DOHH2 (cell line): ENCODE results near the gene DCK.

Source experiments
- H3F3A ChIP-seq: fragments of 200-600 bp; sonication (generic), shearing (Covaris generic); 2 replicates; pipeline ENCODE4 v1.6.0; 2016; ENCODE audit warnings: antibody characterized with exemption, mild to moderate bottlenecking; ENCODE audit not compliant: control insufficient read depth, insufficient read depth
- H3K27ac ChIP-seq: fragments of 200-600 bp; sonication (generic); 2 replicates; pipeline ENCODE4 v1.5.1; 2014; ENCODE audit warnings: low read depth, mild to moderate bottlenecking, low read length, moderate library complexity
- H3K27me3 ChIP-seq: fragments of 200-600 bp; sonication (generic); 2 replicates; pipeline ENCODE4 v1.6.1; 2014; ENCODE audit warnings: mild to moderate bottlenecking, low read length, mixed read lengths; ENCODE audit not compliant: control insufficient read depth
- H3K36me3 ChIP-seq: fragments of 200-600 bp; sonication (generic); 2 replicates; pipeline ENCODE4 v1.6.1; 2014; ENCODE audit warnings: mild to moderate bottlenecking, low read length, moderate library complexity, mixed read lengths; ENCODE audit not compliant: control insufficient read depth
- H3K4me1 ChIP-seq: fragments of 200-600 bp; sonication (generic); 2 replicates; pipeline ENCODE4 v1.6.1; 2014; ENCODE audit warnings: mild to moderate bottlenecking, low read length, mixed read lengths; ENCODE audit not compliant: control insufficient read depth
- H3K4me2 ChIP-seq: fragments of 200-600 bp; sonication (generic); 2 replicates; pipeline ENCODE4 v1.6.0; 2014; ENCODE audit warnings: mild to moderate bottlenecking, low read length, moderate library complexity
- H3K4me3 ChIP-seq: fragments of 200-600 bp; sonication (generic); 2 replicates; pipeline ENCODE4 v1.5.1; 2014; ENCODE audit warnings: mild to moderate bottlenecking, low read length, mixed read lengths
- H3K79me2 ChIP-seq: fragments of 200-600 bp; sonication (generic); 2 replicates; pipeline ENCODE4 v1.6.1; 2014; ENCODE audit warnings: mild to moderate bottlenecking, low read length, mixed read lengths; ENCODE audit not compliant: control insufficient read depth
- H3K9me2 ChIP-seq: fragments of 200-600 bp; sonication (generic); replicated peaks from 2 replicates; pipeline ENCODE4 v1.6.1; 2014; ENCODE audit warnings: mild to moderate bottlenecking, low read length, mixed read lengths; ENCODE audit not compliant: control insufficient read depth
- H3K9me3 ChIP-seq: fragments of 200-600 bp; sonication (generic); 2 replicates; pipeline ENCODE4 v1.6.1; 2014; ENCODE audit warnings: antibody characterized with exemption, low read length, mixed read lengths; ENCODE audit not compliant: control insufficient read depth, insufficient read depth
- H4K20me1 ChIP-seq: fragments of 200-600 bp; sonication (generic); 2 replicates; pipeline ENCODE4 v1.6.0; 2014; ENCODE audit warnings: low read depth, mild to moderate bottlenecking, antibody characterized with exemption, low read length, moderate library complexity; ENCODE audit not compliant: control insufficient read depth, insufficient read depth
- EZH2phosphoT487 ChIP-seq: fragments of 200-600 bp; sonication (generic); IDR thresholded peaks from 2 replicates; pipeline ENCODE4 v1.6.1; 2017; ENCODE audit warnings: borderline replicate concordance, mild to moderate bottlenecking, antibody characterized with exemption, low read length, moderate library complexity, mixed read lengths
- TF ChIP-seq, protein P1 (sequence below): fragments of 200-600 bp; sonication (generic); IDR thresholded peaks from one replicate; pipeline ENCODE4 v1.5.1; 2014; ENCODE audit warnings: antibody characterized with exemption, mild to moderate bottlenecking, low read depth, low read length; ENCODE audit not compliant: poor library complexity, severe bottlenecking

DCK gene

DNA sequence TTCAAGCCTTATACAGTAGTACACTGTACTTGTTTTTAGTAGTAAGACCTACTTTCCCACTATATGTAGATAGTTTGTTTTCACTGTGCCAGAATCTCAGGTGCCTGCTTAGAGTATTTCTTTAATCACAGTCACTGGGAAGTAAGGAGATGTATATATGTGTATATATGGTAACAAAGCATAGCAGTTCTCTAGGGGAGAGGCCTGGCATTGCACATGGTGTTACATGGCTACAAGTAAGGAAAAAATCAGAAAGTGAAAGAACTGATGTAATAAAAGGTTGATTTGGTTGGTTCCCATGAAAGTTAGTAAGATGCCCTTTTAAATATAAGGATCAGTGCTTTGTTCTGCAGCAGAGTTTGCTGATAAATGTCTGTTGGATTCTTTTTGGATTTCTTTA is 9.3 kb upstream of the DCK start:
- Histone ChIP-seq H3K36me3 (peaks cover 8% of the 10 kb centered on the region), H3K4me2 (no peak overlapping the region), H3K27me3 (no peaks in the 10 kb centered on the region), H3K9me2 (no peaks in the 10 kb centered on the region), H3K4me3 (no peak overlapping the region), H3K79me2 (no peaks in the 10 kb centered on the region), H4K20me1 (no peaks in the 10 kb centered on the region), H3F3A (no peaks in the 10 kb centered on the region), H3K27ac (no peak overlapping the region), H3K9me3 (no peaks in the 10 kb centered on the region), H3K4me1 (peaks cover 17% of the 10 kb centered on the region)
- TF ChIP-seq EZH2phosphoT487 = no peak
- TF ChIP-seq, protein P1, sequence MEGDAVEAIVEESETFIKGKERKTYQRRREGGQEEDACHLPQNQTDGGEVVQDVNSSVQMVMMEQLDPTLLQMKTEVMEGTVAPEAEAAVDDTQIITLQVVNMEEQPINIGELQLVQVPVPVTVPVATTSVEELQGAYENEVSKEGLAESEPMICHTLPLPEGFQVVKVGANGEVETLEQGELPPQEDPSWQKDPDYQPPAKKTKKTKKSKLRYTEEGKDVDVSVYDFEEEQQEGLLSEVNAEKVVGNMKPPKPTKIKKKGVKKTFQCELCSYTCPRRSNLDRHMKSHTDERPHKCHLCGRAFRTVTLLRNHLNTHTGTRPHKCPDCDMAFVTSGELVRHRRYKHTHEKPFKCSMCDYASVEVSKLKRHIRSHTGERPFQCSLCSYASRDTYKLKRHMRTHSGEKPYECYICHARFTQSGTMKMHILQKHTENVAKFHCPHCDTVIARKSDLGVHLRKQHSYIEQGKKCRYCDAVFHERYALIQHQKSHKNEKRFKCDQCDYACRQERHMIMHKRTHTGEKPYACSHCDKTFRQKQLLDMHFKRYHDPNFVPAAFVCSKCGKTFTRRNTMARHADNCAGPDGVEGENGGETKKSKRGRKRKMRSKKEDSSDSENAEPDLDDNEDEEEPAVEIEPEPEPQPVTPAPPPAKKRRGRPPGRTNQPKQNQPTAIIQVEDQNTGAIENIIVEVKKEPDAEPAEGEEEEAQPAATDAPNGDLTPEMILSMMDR = no peak

- Histone ChIP-seq H4K20me1 (no peaks in the 10 kb centered on the region), H3K9me3 (no peaks in the 10 kb centered on the region), H3F3A (peaks cover 1% of the 10 kb centered on the region; the same call in 1 of the 2 replicates), H3K27me3 (no peaks in the 10 kb centered on the region), H3K79me2 (no peaks in the 10 kb centered on the region), H3K36me3 (peaks cover 4% of the 10 kb centered on the region; the same call in 1 of the 2 replicates), H3K4me3 (no peak overlapping the region), H3K27ac (no peak overlapping the region), H3K9me2 (no peaks in the 10 kb centered on the region), H3K4me2 (no peak overlapping the region), H3K4me1 (peaks cover 12% of the 10 kb centered on the region)
- no peak for TF ChIP-seq EZH2phosphoT487
These were observed 8.9 kb upstream of the DCK start for GRCh38 chr4:70984589-70984988.

GRCh38 chr4:70991596-70991995 is 1.9 kb upstream of the DCK start:
- peak overlapping the region; percentile 65 for H3K4me2 ChIP-seq
- peaks cover 31% of the 10 kb centered on the region for H3K36me3 ChIP-seq
- no peaks in the 10 kb centered on the region for H3K9me2 ChIP-seq
- H3K9me3 ChIP-seq = no peaks in the 10 kb centered on the region
- peaks cover 47% of the 10 kb centered on the region for H3K79me2 ChIP-seq
- no peak for TF ChIP-seq EZH2phosphoT487
- TF ChIP-seq, protein P1 = no peak
- H4K20me1 ChIP-seq = peaks cover 3% of the 10 kb centered on the region; the same call in 1 of the 2 replicates
- peaks cover 29% of the 10 kb centered on the region for H3K4me1 ChIP-seq
- H3K27me3 ChIP-seq = no peaks in the 10 kb centered on the region
- no peak overlapping the region for H3K27ac ChIP-seq
- no peak overlapping the region; the same call in 1 of the 2 replicates for H3K4me3 ChIP-seq
- H3F3A ChIP-seq = peaks cover 27% of the 10 kb centered on the region

- Histone ChIP-seq H3K4me2 (peak overlapping the region; percentile 65), H3F3A (peaks cover 29% of the 10 kb centered on the region), H3K27ac (peak overlapping the region; percentile 97), H3K4me1 (peaks cover 37% of the 10 kb centered on the region), H3K79me2 (peaks cover 55% of the 10 kb centered on the region), H3K27me3 (no peaks in the 10 kb centered on the region), H4K20me1 (peaks cover 11% of the 10 kb centered on the region), H3K9me3 (no peaks in the 10 kb centered on the region), H3K4me3 (peak overlapping the region; percentile 90), H3K9me2 (no peaks in the 10 kb centered on the region), H3K36me3 (peaks cover 39% of the 10 kb centered on the region)
- TF ChIP-seq EZH2phosphoT487 = no peak
- TF ChIP-seq, protein P1 = no peak
These were observed 1.0 kb upstream of the DCK start for GRCh38 chr4:70992391-70992881.
